VCaP (cell line): ENCODE results near the gene SH3PXD2B.

Experiments
- H3K27ac ChIP-seq: fragments of 450-650 bp; 2 replicates; pipeline ENCODE4 v1.5.1; 2017
- TF ChIP-seq, protein P1 (sequence below): fragments of 450-650 bp; conservative IDR thresholded peaks from 2 replicates; pipeline ENCODE4 v1.5.1; 2017; ENCODE audit warnings: mild to moderate bottlenecking, moderate library complexity

SH3PXD2B gene

DNA sequence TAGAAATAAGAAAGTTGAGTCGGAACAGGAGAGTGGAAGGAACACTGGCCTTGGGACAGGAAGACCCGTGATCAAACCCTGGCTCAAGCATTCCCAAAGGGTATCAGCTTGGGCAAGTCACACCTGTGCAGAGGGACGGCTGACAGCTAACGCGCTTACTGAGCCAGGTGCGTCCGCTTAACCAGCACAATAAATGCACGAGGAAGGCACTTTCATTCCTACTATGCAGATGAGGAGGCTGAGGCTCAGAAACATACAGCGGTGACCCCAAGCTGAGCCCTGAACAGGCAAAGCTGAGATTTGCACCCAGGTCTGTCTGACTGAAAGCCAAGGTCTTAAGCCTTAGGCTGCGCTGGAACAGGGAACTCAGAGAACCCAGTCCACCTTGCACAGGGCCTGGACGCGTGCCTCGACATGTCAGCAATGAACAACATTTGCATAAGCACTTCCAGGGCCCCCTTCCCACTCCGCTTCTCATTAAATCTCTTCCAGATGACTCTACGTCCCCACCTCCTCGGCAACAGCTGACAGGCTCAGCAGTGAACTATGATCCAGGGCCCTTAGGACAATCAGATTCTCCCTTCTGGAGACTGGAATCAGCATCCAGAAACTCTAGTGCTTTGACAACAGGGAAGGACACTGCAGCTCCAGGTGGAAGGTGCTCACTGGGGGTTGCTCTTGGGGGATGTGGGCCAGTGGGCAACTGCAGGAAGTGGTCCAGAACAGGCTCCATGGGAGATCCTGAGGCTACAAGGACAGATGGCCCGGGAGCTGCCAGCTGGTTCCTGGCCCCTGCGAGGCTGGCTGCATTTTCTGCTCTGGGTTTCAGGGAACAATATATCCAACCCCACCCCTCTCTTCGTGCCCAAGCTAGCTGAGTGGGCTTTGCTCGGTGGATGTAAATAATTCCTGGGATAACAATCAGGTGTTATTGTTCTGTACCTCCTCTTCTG, 35.2 kb downstream of the SH3PXD2B start:
- no peak overlapping the region for H3K27ac ChIP-seq
- TF ChIP-seq, protein P1, sequence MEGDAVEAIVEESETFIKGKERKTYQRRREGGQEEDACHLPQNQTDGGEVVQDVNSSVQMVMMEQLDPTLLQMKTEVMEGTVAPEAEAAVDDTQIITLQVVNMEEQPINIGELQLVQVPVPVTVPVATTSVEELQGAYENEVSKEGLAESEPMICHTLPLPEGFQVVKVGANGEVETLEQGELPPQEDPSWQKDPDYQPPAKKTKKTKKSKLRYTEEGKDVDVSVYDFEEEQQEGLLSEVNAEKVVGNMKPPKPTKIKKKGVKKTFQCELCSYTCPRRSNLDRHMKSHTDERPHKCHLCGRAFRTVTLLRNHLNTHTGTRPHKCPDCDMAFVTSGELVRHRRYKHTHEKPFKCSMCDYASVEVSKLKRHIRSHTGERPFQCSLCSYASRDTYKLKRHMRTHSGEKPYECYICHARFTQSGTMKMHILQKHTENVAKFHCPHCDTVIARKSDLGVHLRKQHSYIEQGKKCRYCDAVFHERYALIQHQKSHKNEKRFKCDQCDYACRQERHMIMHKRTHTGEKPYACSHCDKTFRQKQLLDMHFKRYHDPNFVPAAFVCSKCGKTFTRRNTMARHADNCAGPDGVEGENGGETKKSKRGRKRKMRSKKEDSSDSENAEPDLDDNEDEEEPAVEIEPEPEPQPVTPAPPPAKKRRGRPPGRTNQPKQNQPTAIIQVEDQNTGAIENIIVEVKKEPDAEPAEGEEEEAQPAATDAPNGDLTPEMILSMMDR: no peak

DNA sequence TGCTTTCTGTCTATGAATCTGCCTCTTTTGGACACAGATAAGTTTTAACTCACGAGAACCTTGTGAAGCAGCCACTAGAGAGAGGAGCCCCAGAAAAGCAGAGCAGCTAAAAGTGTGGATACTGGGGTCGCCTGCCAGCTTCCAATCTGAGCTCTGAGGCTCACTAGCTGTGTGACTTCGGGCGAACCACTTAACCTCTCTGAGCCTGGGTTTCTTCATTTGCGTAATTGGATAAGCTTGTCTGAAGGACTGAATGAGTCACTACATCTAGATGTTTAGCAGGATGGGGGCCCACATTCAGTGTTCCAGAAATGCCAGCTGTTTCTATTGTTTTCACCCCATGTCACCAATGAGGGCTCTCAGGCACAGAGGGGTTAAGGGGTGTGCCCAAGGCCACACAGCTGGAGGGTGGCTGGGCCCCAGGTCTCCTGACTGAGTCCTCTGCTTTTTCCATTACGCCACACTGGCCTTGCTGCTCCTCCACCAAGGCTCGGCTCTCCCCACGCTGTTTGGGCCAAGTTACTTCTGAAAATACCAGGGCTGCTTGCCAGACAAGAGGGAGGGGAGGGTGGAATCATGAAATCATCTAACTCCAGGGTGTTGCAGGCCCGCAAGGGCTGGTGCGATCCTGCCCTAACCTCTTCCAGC, 36.2 kb downstream of the SH3PXD2B start:
- H3K27ac ChIP-seq: no peak overlapping the region
- TF ChIP-seq, protein P1: no peak

DNA sequence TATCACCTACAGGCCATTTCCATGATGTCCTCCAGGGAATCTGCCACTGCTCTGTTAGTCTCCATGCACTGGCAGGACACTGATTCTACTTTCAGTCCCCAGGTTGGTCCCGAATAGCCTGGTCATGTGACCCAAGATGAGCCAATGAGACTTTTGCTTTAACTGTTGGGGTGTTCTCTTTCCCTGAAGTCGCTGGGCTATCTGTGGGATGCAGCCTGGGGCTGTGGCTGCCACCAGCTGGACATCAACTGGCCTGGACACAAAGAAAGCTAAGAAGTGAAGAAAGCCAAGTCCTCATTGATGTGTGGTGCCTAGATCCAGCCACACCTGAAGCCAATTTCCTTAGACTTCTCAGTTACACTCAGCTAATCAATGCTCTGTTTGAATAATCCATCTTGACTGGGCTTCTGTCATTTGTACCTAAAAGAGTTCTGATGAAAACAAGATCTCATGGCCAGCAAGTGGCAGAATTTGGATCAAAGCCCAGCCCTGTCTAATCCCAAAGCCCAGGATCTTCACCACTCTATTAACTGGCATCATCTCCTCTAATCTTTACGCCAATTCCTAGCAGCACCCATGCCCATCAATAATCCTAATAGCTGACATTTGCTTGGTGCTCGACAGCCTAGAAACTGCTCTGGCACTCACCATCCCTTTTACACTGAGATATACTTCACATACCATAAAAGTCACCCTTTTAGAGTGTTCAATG, 37.0 kb downstream of the SH3PXD2B start:
- TF ChIP-seq, protein P1: no peak
- H3K27ac ChIP-seq: no peak overlapping the region

DNA sequence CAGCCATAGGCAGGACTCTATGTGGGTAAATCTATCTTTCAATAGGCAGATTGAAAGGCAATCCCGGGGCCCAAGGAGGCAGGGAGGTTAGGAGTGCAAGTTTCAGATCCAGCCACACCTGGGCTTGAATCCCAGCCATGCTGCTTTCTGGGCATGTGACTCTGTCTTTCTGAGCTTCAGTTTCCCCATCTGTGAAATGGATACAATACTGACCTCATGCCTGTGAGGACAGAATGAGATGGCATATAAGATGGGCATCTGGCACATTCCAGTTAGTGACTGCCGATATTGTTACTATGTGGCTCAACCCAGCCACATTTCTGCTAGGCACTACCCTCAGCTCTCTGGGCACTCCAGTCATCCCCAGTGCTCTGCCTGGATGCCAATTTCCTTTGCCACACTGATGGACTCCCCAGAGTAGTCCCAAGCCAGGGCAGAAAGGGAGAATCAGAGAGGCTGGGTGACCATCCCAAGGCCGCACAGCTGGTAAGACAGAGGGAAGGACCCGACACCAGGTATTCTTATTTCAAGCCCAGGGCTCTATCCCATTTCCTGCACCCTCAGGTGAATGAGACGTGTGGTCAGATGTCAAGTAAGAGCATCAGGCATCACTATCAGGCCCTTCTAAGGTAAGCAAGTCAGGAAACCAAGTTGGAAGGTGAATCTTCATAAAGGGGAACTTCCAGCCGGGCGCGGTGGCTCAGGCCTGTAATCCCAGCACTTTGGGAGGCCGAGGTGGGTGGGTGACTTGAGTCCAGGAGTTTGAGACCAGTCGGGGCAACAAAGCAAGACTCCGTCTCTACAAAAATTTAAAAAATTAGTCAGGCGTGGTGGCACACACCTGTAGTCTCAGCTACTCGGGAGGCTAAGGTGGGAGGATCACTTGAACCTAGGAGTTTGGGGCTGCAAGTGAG, 38.7 kb downstream of the SH3PXD2B start:
- no peak overlapping the region for H3K27ac ChIP-seq
- TF ChIP-seq, protein P1: no peak

DNA sequence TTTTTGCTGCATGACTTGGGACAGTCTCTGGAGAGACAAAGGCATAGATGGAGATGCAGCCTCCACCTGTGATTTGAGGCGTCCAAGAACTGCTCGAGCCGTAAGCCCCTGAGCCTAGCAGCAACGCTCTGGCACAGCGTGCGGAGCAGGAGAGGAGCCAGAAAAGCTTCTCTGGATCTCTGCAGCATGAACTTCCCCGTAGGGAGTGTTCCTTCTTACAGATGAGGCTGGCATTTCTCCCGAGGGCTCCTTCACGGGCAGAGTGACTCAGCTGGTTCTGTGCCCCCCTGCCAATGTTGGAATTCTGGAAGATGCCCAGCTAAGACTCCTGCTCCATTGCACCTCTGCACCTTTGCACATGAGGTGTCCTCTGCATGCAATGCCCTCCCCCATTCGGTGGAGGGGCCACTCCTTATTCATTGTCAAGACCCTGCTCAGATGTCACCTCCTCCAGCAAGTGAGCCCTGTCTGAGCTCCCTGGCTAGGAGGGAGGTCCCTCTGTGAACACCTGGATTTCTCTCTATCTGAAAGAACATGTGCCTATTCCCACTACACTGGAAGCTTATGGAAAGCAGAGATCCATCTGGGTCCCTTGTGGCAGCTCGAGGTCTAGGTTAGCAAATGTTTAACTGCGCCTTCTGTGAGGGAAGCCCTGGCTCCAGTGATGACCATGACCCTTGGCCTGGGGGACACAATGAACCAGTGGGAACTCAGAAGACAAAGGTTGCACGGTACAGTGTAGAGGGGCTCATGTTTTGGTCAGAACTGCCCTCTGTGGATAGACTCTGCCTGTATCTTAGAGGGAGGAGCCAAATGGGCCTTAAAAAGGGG, 39.6 kb downstream of the SH3PXD2B start:
- TF ChIP-seq, protein P1: no peak
- H3K27ac ChIP-seq: no peak overlapping the region

DNA sequence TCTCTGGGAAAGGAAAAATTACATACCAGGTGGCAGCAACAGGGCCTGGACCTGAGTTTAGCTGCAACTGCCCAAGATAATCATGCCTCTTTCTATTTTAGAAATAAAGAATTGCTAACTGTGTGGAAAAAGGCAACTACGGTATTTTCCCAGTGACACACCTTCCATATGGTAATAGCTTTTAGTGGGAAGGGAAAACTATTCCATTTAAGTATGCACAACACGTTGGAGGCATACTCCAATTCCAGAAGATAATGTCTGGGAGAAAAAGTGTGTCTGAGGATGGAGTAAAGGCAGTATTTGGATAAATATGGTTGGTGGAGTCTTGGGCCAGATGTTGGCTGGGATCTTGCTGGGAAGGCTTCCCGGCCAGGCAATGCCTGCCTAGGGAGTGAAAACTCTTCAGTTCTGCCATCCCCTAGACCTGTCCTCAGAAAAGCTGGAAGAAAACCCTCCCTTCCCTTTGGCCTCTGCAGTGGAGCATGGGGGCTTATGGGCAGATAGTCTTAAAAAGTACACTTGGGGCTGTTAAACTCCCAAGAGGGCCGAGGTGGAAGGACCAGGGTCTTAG, 40.6 kb downstream of the SH3PXD2B start:
- TF ChIP-seq, protein P1: no peak
- H3K27ac ChIP-seq: no peak overlapping the region
